HG03565 (cell line): Measurements from ENCODE around the gene ACOT7.

Experiments
- ATAC-seq: cut with Tn5 transposase; IDR thresholded peaks from one replicate; pipeline ENCODE4 v1.9.1; 2021; ENCODE audit warnings: mild to moderate bottlenecking, moderate library complexity; ENCODE audit not compliant: unreplicated experiment

The ACOT7 gene

GRCh38 chr1:6273380-6273891 is 120.1 kb downstream of the ACOT7 start:
- ATAC-seq = no peak

GRCh38 chr1:6272868-6273267 is 120.7 kb downstream of the ACOT7 start:
- no peak for ATAC-seq

- no peak for ATAC-seq
These were observed 121.1 kb downstream of the ACOT7 start for GRCh38 chr1:6272452-6272851.

- no peak for ATAC-seq
These were observed 122.0 kb downstream of the ACOT7 start for GRCh38 chr1:6271554-6271953.

GRCh38 chr1:6271006-6271405 is 122.6 kb downstream of the ACOT7 start:
- no peak for ATAC-seq

GRCh38 chr1:6270401-6270800 is 123.2 kb downstream of the ACOT7 start:
- ATAC-seq = no peak

GRCh38 chr1:6269720-6270400 is 123.7 kb downstream of the ACOT7 start:
- ATAC-seq = no peak

- ATAC-seq = no peak
These were observed 124.3 kb downstream of the ACOT7 start for GRCh38 chr1:6269296-6269695.

GRCh38 chr1:6268415-6268814 is 125.2 kb downstream of the ACOT7 start:
- no peak for ATAC-seq

GRCh38 chr1:6267686-6268322 is 125.8 kb downstream of the ACOT7 start:
- ATAC-seq = no peak

GRCh38 chr1:6266641-6267040 is 126.9 kb downstream of the ACOT7 start:
- ATAC-seq = no peak

GRCh38 chr1:6265151-6265550 is 128.4 kb downstream of the ACOT7 start:
- ATAC-seq = no peak

- ATAC-seq = no peak
These were observed 129.9 kb downstream of the ACOT7 start for GRCh38 chr1:6263716-6264115.

- ATAC-seq = no peak
These were observed 130.8 kb downstream of the ACOT7 start for GRCh38 chr1:6262555-6263420.

- ATAC-seq = no peak
These were observed 132.0 kb downstream of the ACOT7 start for GRCh38 chr1:6261615-6261995.

GRCh38 chr1:6260961-6261614 is 132.5 kb downstream of the ACOT7 start, which contains the start of gene GPR153:
Gene GPR153, minus strand, starts transcription at chr1:6261098. Its CDS starts 6,193 bp downstream, at chr1:6254905.
- ATAC-seq = no peak

GRCh38 chr1:6260433-6260934 is 133.1 kb downstream of the ACOT7 start:
- ATAC-seq = no peak

- no peak for ATAC-seq
These were observed 133.8 kb downstream of the ACOT7 start for GRCh38 chr1:6259491-6260362.

- ATAC-seq = no peak
These were observed 134.9 kb downstream of the ACOT7 start for GRCh38 chr1:6258675-6259074.

GRCh38 chr1:6257541-6258069 is 136.0 kb downstream of the ACOT7 start:
- no peak for ATAC-seq
